ENCODE results near the gene MPZL3. TPM values are rescaled to one million over a fixed set of nuclear protein-coding genes. Genes with fewer than 3 reads are reported as not detected.
"Not testable (repeated sequence)": the region's sequence is repeated elsewhere in the genome, so short reads cannot be mapped to it uniquely, and the experiment has no call there.

The MPZL3 gene
- total RNA-seq, 1 donor from 2014 or later, result 7.9 TPM

GRCh38 chr11:118184784-118185579 is 67.2 kb downstream of the MPZL3 start:
- DNase-seq (ENCODE audit: low spot score), result no peak

DNA sequence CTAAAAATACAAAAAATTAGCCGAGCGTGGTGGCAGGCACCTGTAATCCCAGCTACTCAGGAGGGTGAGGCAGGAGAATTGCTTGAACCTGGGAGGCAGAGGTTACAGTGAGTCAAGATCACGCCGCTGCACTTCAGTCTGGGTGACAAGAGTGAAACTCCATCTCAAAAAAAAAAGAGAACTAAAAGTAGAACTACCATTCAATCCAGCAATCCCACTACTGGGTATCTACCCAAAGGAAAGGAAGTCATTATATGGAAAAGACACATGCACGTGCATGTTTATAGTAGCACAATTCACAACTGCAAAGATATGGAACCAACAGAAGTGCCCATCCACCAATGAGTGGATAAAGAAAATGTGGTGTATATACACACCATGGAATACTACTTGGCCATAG is 68.5 kb downstream of the MPZL3 start:
- DNase-seq (ENCODE audit: low spot score), result not testable (repeated sequence)

- peak; percentile 57 for DNase-seq (ENCODE audit: low spot score)
Measured at GRCh38 chr11:118180300-118180703, 71.9 kb downstream of the MPZL3 start.

GRCh38 chr11:118176778-118177134 is 75.4 kb downstream of the MPZL3 start:
- no peak for DNase-seq (ENCODE audit: low spot score)

Other genes starting within 250 kb of the MPZL3 start
- gene TMPRSS4, start 175.3 kb downstream of the MPZL3 start, total RNA-seq, result 224 TPM
- 0.13 TPM for gene SMIM35, start 165.4 kb downstream of the MPZL3 start, total RNA-seq
- 1.4 TPM for gene SCN4B, start 99.5 kb downstream of the MPZL3 start, total RNA-seq
- 0.18 TPM for gene SCN2B, start 75.7 kb downstream of the MPZL3 start, total RNA-seq
- gene JAML, start 27.4 kb downstream of the MPZL3 start, total RNA-seq, result 13.9 TPM
- gene MPZL2, start 11.9 kb upstream of the MPZL3 start, total RNA-seq, result 226 TPM
- 8.0 TPM for gene CD3E, start 52.4 kb upstream of the MPZL3 start, total RNA-seq
- gene CD3D, start 90.3 kb upstream of the MPZL3 start, total RNA-seq, result 10.4 TPM
- gene CD3G, start 92.0 kb upstream of the MPZL3 start, total RNA-seq, result 2.1 TPM
- gene UBE4A, start 107.2 kb upstream of the MPZL3 start, total RNA-seq, result 46.5 TPM
- gene ATP5MG, start 149.2 kb upstream of the MPZL3 start, total RNA-seq, result 174 TPM
- 106 TPM for gene KMT2A, start 184.1 kb upstream of the MPZL3 start, total RNA-seq